GM13977 (cell line): ENCODE results near the gene PARD3.

Experiments used
- DNase-seq: peaks from one replicate; pipeline ENCODE4 v3.0.0; 2012; ENCODE audit warnings: low spot score
- in situ Hi-C: fragments of 300-500 bp; cut with MboI; formaldehyde crosslinking; loops from one replicate; pipeline ENCODE4 v1.12.0; 2022; ENCODE audit warnings: low sequenced_read_pairs, low pct_unique_long_range_greater_than_20kb, mixed read lengths, inconsistent platforms; ENCODE audit not compliant: unreplicated experiment
- TF ChIP-seq, protein P1 (sequence below): IDR thresholded peaks from 2 replicates; pipeline ENCODE4 v1.5.1; 2012; ENCODE audit warnings: mild to moderate bottlenecking, control low read depth; ENCODE audit not compliant: insufficient read depth; ENCODE audit errors: extremely low read depth, missing control alignments

Gene PARD3

DNA sequence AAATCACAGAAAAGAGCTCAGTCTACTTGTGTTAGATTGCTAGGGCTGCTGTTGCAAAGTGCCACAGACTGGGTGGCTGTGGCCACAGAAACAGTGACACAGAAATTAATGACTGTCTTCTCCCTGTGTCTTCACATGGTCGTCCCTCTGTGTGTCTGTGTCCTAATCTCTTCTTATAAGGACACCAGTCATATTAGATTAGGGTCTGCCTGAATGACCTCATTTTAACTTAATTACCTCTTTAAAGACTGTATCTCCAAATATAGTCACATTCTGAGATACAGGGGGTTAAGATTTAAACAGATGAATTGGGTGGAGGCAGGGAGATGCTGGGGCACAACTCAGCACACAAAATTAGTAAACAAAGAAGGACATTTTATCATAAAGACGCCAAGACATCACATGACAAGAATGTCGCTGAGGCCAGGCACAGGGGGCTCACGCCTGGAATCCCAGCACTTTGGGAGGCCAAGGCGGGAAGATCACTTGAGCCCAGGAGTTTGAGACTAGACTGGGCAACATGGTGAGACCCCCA lies 23.3 kb upstream of the PARD3 start:
- TF ChIP-seq, protein P1, sequence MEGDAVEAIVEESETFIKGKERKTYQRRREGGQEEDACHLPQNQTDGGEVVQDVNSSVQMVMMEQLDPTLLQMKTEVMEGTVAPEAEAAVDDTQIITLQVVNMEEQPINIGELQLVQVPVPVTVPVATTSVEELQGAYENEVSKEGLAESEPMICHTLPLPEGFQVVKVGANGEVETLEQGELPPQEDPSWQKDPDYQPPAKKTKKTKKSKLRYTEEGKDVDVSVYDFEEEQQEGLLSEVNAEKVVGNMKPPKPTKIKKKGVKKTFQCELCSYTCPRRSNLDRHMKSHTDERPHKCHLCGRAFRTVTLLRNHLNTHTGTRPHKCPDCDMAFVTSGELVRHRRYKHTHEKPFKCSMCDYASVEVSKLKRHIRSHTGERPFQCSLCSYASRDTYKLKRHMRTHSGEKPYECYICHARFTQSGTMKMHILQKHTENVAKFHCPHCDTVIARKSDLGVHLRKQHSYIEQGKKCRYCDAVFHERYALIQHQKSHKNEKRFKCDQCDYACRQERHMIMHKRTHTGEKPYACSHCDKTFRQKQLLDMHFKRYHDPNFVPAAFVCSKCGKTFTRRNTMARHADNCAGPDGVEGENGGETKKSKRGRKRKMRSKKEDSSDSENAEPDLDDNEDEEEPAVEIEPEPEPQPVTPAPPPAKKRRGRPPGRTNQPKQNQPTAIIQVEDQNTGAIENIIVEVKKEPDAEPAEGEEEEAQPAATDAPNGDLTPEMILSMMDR = no peak
- in situ Hi-C loops = no loop called here

DNA sequence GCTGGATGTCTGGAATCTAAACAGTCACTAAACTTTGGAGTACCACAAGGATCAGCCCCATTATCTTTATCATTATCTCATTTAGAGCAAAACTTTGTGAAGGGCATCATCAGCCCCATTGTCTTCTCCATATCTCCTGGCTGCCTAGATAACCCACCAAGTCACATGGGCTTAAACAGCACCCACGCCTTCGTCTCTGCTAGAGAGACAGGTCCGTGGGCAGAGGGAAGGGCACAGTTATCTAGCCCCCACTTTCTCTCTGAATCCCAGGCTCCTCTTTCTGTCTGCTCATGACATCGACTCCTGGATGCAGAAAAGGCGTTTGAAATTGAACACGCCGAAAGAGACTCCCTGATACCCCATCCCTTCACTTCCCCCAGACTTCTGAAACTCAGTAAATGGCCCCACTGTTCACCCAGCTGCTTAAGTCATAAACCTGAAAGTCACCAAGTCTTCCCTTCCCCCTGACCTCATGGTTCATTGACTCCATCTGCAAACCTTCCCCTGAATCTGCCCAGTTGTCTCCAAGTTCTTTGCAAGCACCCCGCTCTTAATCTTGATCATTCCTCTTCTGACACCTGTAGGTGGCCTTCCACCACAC lies 20.9 kb upstream of the PARD3 start:
- peak; percentile 61 for DNase-seq
- TF ChIP-seq, protein P1 = no peak
- in situ Hi-C loops = no loop called here

More for the DNA sequence above, 23.3 kb upstream of the PARD3 start:
- no peak for DNase-seq

DNA sequence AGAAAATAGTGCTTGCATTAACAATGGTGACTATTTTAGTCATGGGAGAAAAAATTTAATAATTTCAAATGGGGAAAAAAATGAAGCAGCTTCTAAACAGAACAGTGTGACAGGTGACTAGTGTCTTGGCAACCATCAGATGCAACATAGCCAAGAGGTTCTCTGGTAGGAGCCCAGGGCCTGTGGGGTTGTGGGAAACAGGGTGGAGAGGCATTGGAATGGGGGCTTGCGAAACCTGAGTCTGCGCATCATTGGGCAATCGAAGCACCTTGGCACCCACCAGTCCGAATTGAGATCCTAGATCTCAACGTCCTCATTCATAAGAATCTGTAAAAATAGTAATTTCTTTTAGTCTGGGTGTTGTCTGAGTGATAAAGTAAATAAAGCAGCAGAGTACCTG lies 19.2 kb upstream of the PARD3 start:
- in situ Hi-C loops = no loop called here
- no peak for DNase-seq
- TF ChIP-seq, protein P1 = no peak

DNA sequence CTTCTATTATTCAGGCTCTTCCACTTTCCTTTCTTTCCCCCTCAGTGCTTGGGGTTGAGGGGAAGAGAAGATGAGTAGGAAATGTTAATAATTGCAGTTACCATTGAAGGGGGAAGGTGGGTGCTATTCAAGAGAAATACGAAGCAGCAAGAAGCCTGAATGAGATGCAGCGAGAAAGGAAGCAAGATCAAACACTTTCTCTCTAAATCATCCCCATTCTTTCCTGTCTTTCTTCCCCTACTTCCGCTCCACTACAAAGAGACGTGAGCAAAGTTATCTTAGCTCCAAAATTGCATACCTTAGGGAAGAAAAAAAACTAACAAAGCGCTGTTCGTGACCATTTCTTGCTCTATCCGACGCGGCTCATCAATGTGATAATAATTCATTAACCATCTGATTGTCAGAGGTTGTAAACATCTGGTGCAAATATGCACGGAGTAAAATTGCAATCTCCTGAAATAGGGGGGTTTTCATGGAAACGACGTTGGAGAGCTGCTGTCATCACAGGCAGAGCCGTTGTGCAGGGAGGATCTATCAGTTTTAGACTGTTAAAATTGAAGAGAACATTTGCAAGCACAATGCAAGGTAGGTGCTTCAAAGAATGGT lies 15.2 kb upstream of the PARD3 start:
- in situ Hi-C loops = no loop called here
- TF ChIP-seq, protein P1 = no peak
- no peak for DNase-seq

DNA sequence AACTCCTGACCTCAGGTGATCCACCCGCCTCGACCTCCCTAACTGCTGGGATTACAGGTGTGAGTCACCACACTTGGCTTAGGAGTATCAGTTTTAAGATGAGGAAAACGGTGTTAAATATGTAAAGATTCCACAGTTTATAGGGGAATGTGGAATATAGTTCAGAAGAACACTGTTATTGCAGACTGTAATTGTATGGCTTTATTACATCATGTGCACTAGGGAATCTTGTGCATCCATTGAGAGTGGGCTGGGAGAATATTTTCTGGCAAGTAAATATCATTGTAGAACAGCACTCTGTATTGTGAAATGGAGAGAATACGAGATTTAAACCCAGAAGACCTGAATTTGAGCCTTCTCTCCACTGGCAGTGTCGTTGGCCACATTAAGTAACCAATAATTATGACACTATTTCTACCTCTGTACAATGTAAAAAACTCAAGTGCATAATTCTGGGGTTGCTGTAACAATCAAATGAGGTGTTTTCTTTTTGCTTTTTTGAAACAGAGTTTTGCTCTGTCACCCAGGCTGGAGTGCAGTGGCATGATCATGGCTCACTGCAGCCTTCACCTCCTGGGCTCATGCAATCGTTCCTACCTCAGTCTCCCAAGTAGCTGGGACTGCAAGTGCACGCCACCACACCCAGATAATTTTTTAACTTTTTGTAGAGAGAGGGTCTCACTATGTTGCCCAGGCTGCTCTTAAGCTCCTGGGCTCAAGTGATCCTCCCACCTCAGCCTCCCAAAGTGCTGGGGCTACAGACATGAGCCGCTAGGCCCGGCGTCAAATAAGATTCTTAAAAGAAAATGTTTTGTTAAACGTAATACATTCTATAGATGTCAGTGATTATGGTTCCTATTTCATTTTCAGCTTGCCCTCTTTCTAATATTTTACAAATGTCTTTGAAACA lies 12.0 kb upstream of the PARD3 start:
- TF ChIP-seq, protein P1 = no peak
- DNase-seq = no peak
- in situ Hi-C loops = no loop called here

DNA sequence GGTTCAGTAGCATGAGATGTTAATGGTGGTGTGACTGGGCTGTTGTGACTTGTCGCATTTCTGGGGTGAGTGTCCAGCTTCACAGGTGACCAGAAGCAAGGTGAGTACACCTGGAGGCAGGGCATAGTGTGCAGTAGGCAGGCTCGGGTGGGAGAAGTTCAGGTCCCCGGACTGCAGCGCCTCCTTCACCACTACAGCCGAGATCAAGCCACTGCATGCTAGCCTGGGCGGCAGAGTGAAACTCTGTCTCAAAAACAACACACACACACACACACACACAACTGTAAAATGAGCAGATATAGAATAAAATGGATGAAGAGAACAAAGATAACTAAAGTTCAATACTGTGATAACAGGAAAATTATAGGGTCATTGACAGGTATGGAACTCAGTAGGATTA lies 11.1 kb upstream of the PARD3 start:
- in situ Hi-C loops = no loop called here
- TF ChIP-seq, protein P1 = peak; percentile 26
- no peak for DNase-seq
